Measurements from ENCODE around the gene NIPA2.

- TF ChIP-seq CTCF (conservative IDR thresholded peaks at IDR 0.05; ENCODE audit: low read depth, low read length) = no peak
- TF ChIP-seq EZH2phosphoT487 (IDR thresholded peaks at IDR 0.05; ENCODE audit: borderline replicate concordance, low read length) = no peak
Measured at GRCh38 chr15:22889146-22889818, 50.8 kb downstream of the NIPA2 start.
